ENCODE data around the gene FABP7. TPM values are rescaled to one million over a fixed set of nuclear protein-coding genes. Genes with fewer than 3 reads are reported as not detected.
"Not testable (repeated sequence)": the region's sequence is repeated elsewhere in the genome, so short reads cannot be mapped to it uniquely, and the experiment has no call there.

The FABP7 gene
- total RNA-seq, 1 experiment from 2014 or later = not detected

- H3K9me2 ChIP-seq (ENCODE audit: insufficient read depth) = no peaks in the 10 kb centered on the region
- no peak for DNase-seq (ENCODE audit: low read depth, low spot score)
- no peak overlapping the region for H3K27ac ChIP-seq (ENCODE audit: low read depth, low read length)
- no peak overlapping the region for H3K4me2 ChIP-seq (ENCODE audit: low read length)
- H3K4me3 ChIP-seq (replicated peaks in 1 of 2; ENCODE audit: low read depth in 1 of 2, low read length in 2 of 2) = no peak overlapping the region
- ChIA-PET RAD21 (ENCODE audit: low non-redundant PET in 1 of 2, low total read pairs in 2 of 2, uncharacterized antibody in 2 of 2, unreplicated experiment in 2 of 2) (no interaction called here), CTCF (no interaction called here), POLR2A (no interaction called here)
- H3K9me3 ChIP-seq (ENCODE audit: control insufficient read depth in 1 of 2, insufficient read depth in 1 of 2, low read depth in 1 of 2, low read length in 2 of 2) = no peaks in the 10 kb centered on the region
- H3K4me1 ChIP-seq (ENCODE audit: control insufficient read depth in 1 of 2, insufficient read depth in 2 of 2, low read length in 2 of 2) = no peaks in the 10 kb centered on the region
- H3K79me2 ChIP-seq (ENCODE audit: insufficient read depth, low read length) = no peaks in the 10 kb centered on the region
- H2AFZ ChIP-seq (ENCODE audit: low read depth, low read length, poor library complexity, severe bottlenecking) = no peak overlapping the region
- ATAC-seq = no peak
- no peak for TF ChIP-seq EZH2 (IDR thresholded peaks at IDR 0.05)
- TF ChIP-seq ZBTB33 (IDR thresholded peaks at IDR 0.05; ENCODE audit: extremely low read depth, insufficient replicate concordance, low read length) = no peak
- H3K36me3 ChIP-seq (ENCODE audit: control insufficient read depth in 1 of 2, insufficient read depth in 2 of 2, low read length in 2 of 2) = no peaks in the 10 kb centered on the region
- BruUV-seq (replicated peaks) = no TSS peak
- no peak overlapping the region for H3K9ac ChIP-seq (ENCODE audit: low read length)
- no peaks in the 10 kb centered on the region for H3K27me3 ChIP-seq (ENCODE audit: insufficient read depth, low read length)
- no peaks in the 10 kb centered on the region for H4K20me1 ChIP-seq (ENCODE audit: insufficient read depth)
- intact Hi-C loops (cut with micrococcal nuclease) = no loop called here
These were observed 31.9 kb upstream of the FABP7 start for GRCh38 chr6:122747573-122747972.

- H3K79me2 ChIP-seq (ENCODE audit: insufficient read depth, low read length); H2AFZ ChIP-seq (ENCODE audit: low read depth, low read length, poor library complexity, severe bottlenecking); H4K20me1 ChIP-seq (ENCODE audit: insufficient read depth); H3K4me2 ChIP-seq (ENCODE audit: low read length); H3K9ac ChIP-seq (ENCODE audit: low read length); RAD21 ChIA-PET (ENCODE audit: low non-redundant PET in 1 of 2, low total read pairs in 2 of 2, uncharacterized antibody in 2 of 2, unreplicated experiment in 2 of 2); intact Hi-C loops (cut with micrococcal nuclease); BruUV-seq (replicated peaks); CTCF ChIA-PET; H3K36me3 ChIP-seq (ENCODE audit: control insufficient read depth in 1 of 2, insufficient read depth in 2 of 2, low read length in 2 of 2); POLR2A ChIA-PET; H3K27me3 ChIP-seq (ENCODE audit: insufficient read depth, low read length); H3K9me2 ChIP-seq (ENCODE audit: insufficient read depth); H3K27ac ChIP-seq (ENCODE audit: low read depth, low read length); H3K4me3 ChIP-seq (replicated peaks in 1 of 2; ENCODE audit: low read depth in 1 of 2, low read length in 2 of 2); H3K4me1 ChIP-seq (ENCODE audit: control insufficient read depth in 1 of 2, insufficient read depth in 2 of 2, low read length in 2 of 2); DNase-seq (ENCODE audit: low read depth, low spot score); H3K9me3 ChIP-seq (ENCODE audit: control insufficient read depth in 1 of 2, insufficient read depth in 1 of 2, low read depth in 1 of 2, low read length in 2 of 2); ATAC-seq: not testable (repeated sequence)
These were observed 30.6 kb upstream of the FABP7 start for GRCh38 chr6:122748945-122749344.
